VCaP (cell line): ENCODE data around the gene KCNN2.

ENCODE experiments used
- H3K27ac ChIP-seq: fragments of 450-650 bp; 2 replicates; pipeline ENCODE4 v1.5.1; 2017
- CTCF ChIP-seq: fragments of 450-650 bp; conservative IDR thresholded peaks from 2 replicates; pipeline ENCODE4 v1.5.1; 2017; ENCODE audit warnings: mild to moderate bottlenecking, moderate library complexity

KCNN2 gene

GRCh38 chr5:114335391-114335790, 26.5 kb upstream of the KCNN2 start:
- no peak for TF ChIP-seq CTCF
- H3K27ac ChIP-seq = no peak overlapping the region

GRCh38 chr5:114339108-114339507, 22.8 kb upstream of the KCNN2 start:
- H3K27ac ChIP-seq = no peak overlapping the region
- TF ChIP-seq CTCF = no peak

GRCh38 chr5:114346181-114346580, 15.7 kb upstream of the KCNN2 start:
- TF ChIP-seq CTCF = no peak
- no peak overlapping the region for H3K27ac ChIP-seq

GRCh38 chr5:114355086-114355830, 6.6 kb upstream of the KCNN2 start:
- no peak for TF ChIP-seq CTCF
- H3K27ac ChIP-seq = peak overlapping the region; percentile 64

GRCh38 chr5:114358329-114358728, 3.5 kb upstream of the KCNN2 start:
- peak; percentile 65 for TF ChIP-seq CTCF
- no peak overlapping the region for H3K27ac ChIP-seq

- H3K27ac ChIP-seq = peak overlapping the region; percentile 92
- no peak for TF ChIP-seq CTCF
These were observed 1.5 kb upstream of the KCNN2 start for GRCh38 chr5:114360357-114360756.

- H3K27ac ChIP-seq = peak overlapping the region; percentile 92
These were observed 800 bp upstream of the KCNN2 start for GRCh38 chr5:114360816-114361723.

More at GRCh38 chr5:114360816-114361723, 800 bp upstream of the KCNN2 start:
- TF ChIP-seq CTCF = peak; percentile 68
